Nephron (organoid): ENCODE data around the gene PLCD1.

Source experiments
- H3K27ac Mint-ChIP-seq, 3 experiments: 2 replicates each; pipeline ENCODE4 v1.8.0; 2020; ENCODE audit warnings: mixed read lengths in 3 of 3, mild to moderate bottlenecking in 2 of 3, moderate library complexity in 1 of 3
- H3K27me3 Mint-ChIP-seq: 2 replicates; pipeline ENCODE4 v1.8.0; 2021; ENCODE audit warnings: low read depth, mild to moderate bottlenecking, moderate library complexity, mixed read lengths
- H3K36me3 Mint-ChIP-seq: 2 replicates; pipeline ENCODE4 v1.8.0; 2020; ENCODE audit warnings: low read depth, mixed read lengths
- H3K4me1 Mint-ChIP-seq: 2 replicates; pipeline ENCODE4 v1.8.0; 2020; ENCODE audit warnings: mixed read lengths
- H3K4me3 Mint-ChIP-seq, 3 experiments: 2 replicates each; pipeline ENCODE4 v1.8.0; 2020; ENCODE audit warnings: mild to moderate bottlenecking in 3 of 3, mixed read lengths in 3 of 3, moderate library complexity in 2 of 3
- H3K9me3 Mint-ChIP-seq: 2 replicates; pipeline ENCODE4 v1.8.0; 2020; ENCODE audit warnings: mixed read lengths
- CTCF ChIP-seq, 3 experiments: fragments of 200-600 bp; sonication (generic); IDR thresholded peaks; one replicate each; pipeline ENCODE4 v1.5.0; 2021; ENCODE audit warnings: antibody characterized with exemption in 3 of 3; ENCODE audit not compliant: unreplicated experiment in 3 of 3

Gene PLCD1

GRCh38 chr3:37967260-37967881 is 62.1 kb downstream of the PLCD1 start:
- peak; percentile 48 to 70 (median 67) for TF ChIP-seq CTCF (IDR thresholded peaks at IDR 0.05; ENCODE audit: unreplicated experiment in 3 of 3)

GRCh38 chr3:37964716-37965115 is 64.7 kb downstream of the PLCD1 start:
- Mint-ChIP-seq H3K4me3 (peak overlapping the region; percentile 36 to 56 (median 42)), H3K36me3 (peaks cover 25% of the 10 kb centered on the region), H3K27me3 (no peaks in the 10 kb centered on the region), H3K4me1 (peaks cover 67% of the 10 kb centered on the region), H3K27ac (peak overlapping the region; percentile 94 to 97 (median 97)), H3K9me3 (no peaks in the 10 kb centered on the region)
- TF ChIP-seq CTCF (IDR thresholded peaks at IDR 0.05; ENCODE audit: unreplicated experiment in 3 of 3) = no peak

More at GRCh38 chr3:37967260-37967881, 62.1 kb downstream of the PLCD1 start:
- Mint-ChIP-seq H3K4me1 (peaks cover 63% of the 10 kb centered on the region), H3K27me3 (no peaks in the 10 kb centered on the region), H3K4me3 (no peak overlapping the region), H3K36me3 (peaks cover 35% of the 10 kb centered on the region), H3K9me3 (no peaks in the 10 kb centered on the region), H3K27ac (peak overlapping the region in 2 of 3 experiments; percentile 59 to 71)

GRCh38 chr3:37964146-37964545 is 65.3 kb downstream of the PLCD1 start:
- Mint-ChIP-seq H3K4me1 (peaks cover 63% of the 10 kb centered on the region), H3K27ac (peak overlapping the region; percentile 94 to 97 (median 97)), H3K36me3 (peaks cover 22% of the 10 kb centered on the region), H3K9me3 (no peaks in the 10 kb centered on the region), H3K27me3 (no peaks in the 10 kb centered on the region), H3K4me3 (peak overlapping the region in 1 of 3 experiments; percentile 56)
- no peak for TF ChIP-seq CTCF (IDR thresholded peaks at IDR 0.05; ENCODE audit: unreplicated experiment in 3 of 3)

- H3K4me3 Mint-ChIP-seq = no peak overlapping the region
- H3K9me3 Mint-ChIP-seq = no peaks in the 10 kb centered on the region
- H3K27ac Mint-ChIP-seq = peak overlapping the region; percentile 94 to 97 (median 97)
- TF ChIP-seq CTCF (IDR thresholded peaks at IDR 0.05; ENCODE audit: unreplicated experiment in 3 of 3) = no peak
- no peaks in the 10 kb centered on the region for H3K27me3 Mint-ChIP-seq
- H3K36me3 Mint-ChIP-seq = peaks cover 22% of the 10 kb centered on the region
- peaks cover 59% of the 10 kb centered on the region for H3K4me1 Mint-ChIP-seq
Observed at GRCh38 chr3:37963635-37964034, 65.8 kb downstream of the PLCD1 start.

GRCh38 chr3:37963016-37963415 is 66.4 kb downstream of the PLCD1 start:
- no peaks in the 10 kb centered on the region for H3K9me3 Mint-ChIP-seq
- peak overlapping the region; percentile 94 to 97 (median 97) for H3K27ac Mint-ChIP-seq
- peak overlapping the region in 2 of 3 experiments; percentile 39 to 57 for H3K4me3 Mint-ChIP-seq
- no peak for TF ChIP-seq CTCF (IDR thresholded peaks at IDR 0.05; ENCODE audit: unreplicated experiment in 3 of 3)
- H3K27me3 Mint-ChIP-seq = no peaks in the 10 kb centered on the region
- peaks cover 16% of the 10 kb centered on the region for H3K36me3 Mint-ChIP-seq
- H3K4me1 Mint-ChIP-seq = peaks cover 54% of the 10 kb centered on the region
